H1 (cell line): Measurements from ENCODE around the gene STAM2.

Source experiments
- CREB1 ChIP-seq: IDR thresholded peaks from 2 replicates; pipeline ENCODE4 v1.6.1; 2012; ENCODE audit warnings: inconsistent platforms
- CTCF ChIP-seq, 3 experiments: IDR thresholded peaks; 1 replicate in 2 of 3; 2 replicates in 1 of 3; pipeline versions ENCODE4 v1.5.1 to v1.6.1; 2011; ENCODE audit warnings: low read length in 3 of 3, mild to moderate bottlenecking in 3 of 3, inconsistent platforms in 2 of 3, low read depth in 1 of 3, moderate library complexity in 1 of 3; ENCODE audit not compliant: insufficient read depth in 1 of 3; ENCODE audit errors: control extremely low read depth in 1 of 3
- EGR1 ChIP-seq: IDR thresholded peaks from 2 replicates; pipeline ENCODE4 v1.6.1; 2011; ENCODE audit warnings: low read depth, low read length, borderline replicate concordance
- GABPA ChIP-seq: IDR thresholded peaks from 2 replicates; pipeline ENCODE4 v1.6.1; 2011; ENCODE audit warnings: mild to moderate bottlenecking, low read length, moderate library complexity, borderline replicate concordance; ENCODE audit not compliant: insufficient read depth
- HDAC2 ChIP-seq, 2 experiments: fragments of 300-600 bp in 1 of 2; sonication (generic) in 1 of 2; IDR thresholded peaks; 2 replicates each; pipeline ENCODE4 v1.6.1; 2011 to 2012; ENCODE audit warnings: low read depth in 2 of 2, low read length in 2 of 2, mild to moderate bottlenecking in 2 of 2, moderate library complexity in 2 of 2, borderline replicate concordance in 1 of 2, inconsistent platforms in 1 of 2
- JUN ChIP-seq: IDR thresholded peaks from 2 replicates; pipeline ENCODE4 v1.6.1; 2011; ENCODE audit warnings: low read depth, mild to moderate bottlenecking, improper control_type of control experiment, low read length
- POLR2A ChIP-seq, 2 experiments: IDR thresholded peaks; 1 replicate in 1 of 2; 2 replicates in 1 of 2; pipeline ENCODE4 v1.6.1; 2011; ENCODE audit warnings: low read depth in 2 of 2, low read length in 2 of 2, mild to moderate bottlenecking in 2 of 2; ENCODE audit errors: control extremely low read depth in 1 of 2
- RFX5 ChIP-seq: IDR thresholded peaks from 2 replicates; pipeline ENCODE4 v1.6.1; 2011; ENCODE audit warnings: low read depth, low read length, improper control_type of control experiment, borderline replicate concordance
- RNF2 ChIP-seq: fragments of 200-900, 300-1000 bp; sonication (generic); IDR thresholded peaks from 2 replicates; pipeline ENCODE4 v1.7.1; 2016; ENCODE audit warnings: borderline replicate concordance, low read depth, mild to moderate bottlenecking, antibody characterized with exemption, low read length; ENCODE audit not compliant: poor library complexity, severe bottlenecking; ENCODE audit errors: missing control alignments
- TEAD4 ChIP-seq: IDR thresholded peaks from 2 replicates; pipeline ENCODE4 v1.6.1; 2012; ENCODE audit warnings: low read depth, low read length, inconsistent platforms, mixed read lengths

DNA sequence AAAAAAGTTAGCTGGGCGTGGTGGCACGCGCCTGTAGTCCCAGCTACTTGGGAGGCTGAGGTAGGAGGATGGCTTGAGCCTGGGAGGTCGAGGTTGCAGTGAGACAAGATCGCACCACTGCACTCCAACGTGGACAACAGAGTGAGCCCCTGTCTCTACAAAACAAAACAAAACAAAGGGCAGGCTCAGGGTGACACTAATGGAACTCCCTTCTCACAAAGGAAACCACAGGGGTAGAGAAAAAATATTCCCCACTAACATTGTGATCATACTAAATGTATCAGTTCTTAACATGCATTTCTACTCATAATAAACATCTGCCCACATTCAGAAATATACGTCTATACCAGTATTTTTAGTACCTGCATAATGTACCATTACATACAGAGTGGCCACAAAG lies 21.1 kb downstream of the STAM2 start:
- TF ChIP-seq CTCF (IDR thresholded peaks at IDR 0.05; ENCODE audit: control extremely low read depth in 1 of 3, insufficient read depth in 1 of 3, low read depth in 1 of 3, low read length in 3 of 3) (no peak), CREB1 (no peak), RNF2 (no peak), RFX5 (no peak), EGR1 (no peak), POLR2A (IDR thresholded peaks at IDR 0.05; ENCODE audit: control extremely low read depth in 1 of 2, low read depth in 2 of 2, low read length in 2 of 2) (no peak), HDAC2 (IDR thresholded peaks at IDR 0.05; ENCODE audit: borderline replicate concordance in 1 of 2, low read depth in 2 of 2, low read length in 2 of 2) (no peak), JUN (no peak), GABPA (no peak), TEAD4 (no peak)
